ENCODE data around the gene TRIM50.

DNA sequence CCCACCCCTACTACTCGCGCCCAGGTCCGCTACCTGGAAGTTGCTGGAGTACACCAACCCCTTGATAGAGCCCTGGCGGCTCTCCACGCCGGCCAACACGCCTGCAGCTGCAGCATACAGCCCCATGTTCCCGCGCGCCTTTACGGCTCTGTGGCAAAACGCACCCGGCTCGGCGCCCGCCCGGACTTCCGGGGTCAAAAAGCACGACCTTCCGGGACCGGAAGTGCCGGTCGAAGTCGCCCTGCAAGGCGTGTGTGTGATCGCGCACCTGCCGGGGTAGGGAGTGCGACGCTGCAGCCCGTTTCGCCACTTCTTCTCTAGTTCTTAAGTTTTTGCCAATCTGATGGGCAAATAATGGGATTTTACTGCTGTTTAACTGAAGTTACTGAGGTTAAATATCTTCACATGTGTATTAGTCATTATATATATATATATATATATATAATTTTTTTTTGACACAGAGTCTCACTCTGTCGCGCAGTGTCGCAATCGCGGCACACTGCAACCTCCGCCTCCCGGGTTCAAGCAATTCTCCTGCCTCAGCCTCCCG, 19.1 kb downstream of the TRIM50 start, which contains the start of gene NSUN5:
- no peak for TF ChIP-seq GATA2 (IDR thresholded peaks at IDR 0.05; ENCODE audit: low read depth, low read length)
- TF ChIP-seq GATA3 (IDR thresholded peaks at IDR 0.05; ENCODE audit: low read depth, low read length) = no peak

All from SH-SY5Y (cell line).